LNCAP (cell line): ENCODE results near the gene CSRNP3.

ENCODE experiments used
- TF ChIP-seq, protein P1 (sequence below): fragments of 450-650 bp; IDR thresholded peaks from 2 replicates; pipeline ENCODE4 v1.5.1; 2017; ENCODE audit warnings: mild to moderate bottlenecking

CSRNP3 gene

DNA sequence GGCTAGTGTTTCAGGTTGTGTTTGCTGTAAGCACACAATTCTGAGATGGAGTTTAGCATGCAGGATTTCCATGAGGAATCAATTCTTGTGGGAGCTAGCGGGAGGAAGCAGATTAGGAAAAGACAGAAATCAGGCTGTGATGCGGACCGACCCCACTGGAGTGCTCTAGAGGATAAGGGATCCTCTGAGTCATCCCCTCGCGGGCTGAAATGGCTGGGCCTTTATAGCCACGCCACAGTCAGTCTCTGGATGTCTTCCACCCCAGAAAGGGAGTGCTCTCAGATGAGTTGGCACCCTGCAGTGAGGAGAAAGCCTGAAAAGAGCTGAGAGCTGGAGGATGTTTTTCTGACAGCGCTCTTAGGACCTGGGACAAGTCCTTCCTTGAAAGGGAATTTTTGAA lies 222.1 kb downstream of the CSRNP3 start:
- TF ChIP-seq, protein P1, sequence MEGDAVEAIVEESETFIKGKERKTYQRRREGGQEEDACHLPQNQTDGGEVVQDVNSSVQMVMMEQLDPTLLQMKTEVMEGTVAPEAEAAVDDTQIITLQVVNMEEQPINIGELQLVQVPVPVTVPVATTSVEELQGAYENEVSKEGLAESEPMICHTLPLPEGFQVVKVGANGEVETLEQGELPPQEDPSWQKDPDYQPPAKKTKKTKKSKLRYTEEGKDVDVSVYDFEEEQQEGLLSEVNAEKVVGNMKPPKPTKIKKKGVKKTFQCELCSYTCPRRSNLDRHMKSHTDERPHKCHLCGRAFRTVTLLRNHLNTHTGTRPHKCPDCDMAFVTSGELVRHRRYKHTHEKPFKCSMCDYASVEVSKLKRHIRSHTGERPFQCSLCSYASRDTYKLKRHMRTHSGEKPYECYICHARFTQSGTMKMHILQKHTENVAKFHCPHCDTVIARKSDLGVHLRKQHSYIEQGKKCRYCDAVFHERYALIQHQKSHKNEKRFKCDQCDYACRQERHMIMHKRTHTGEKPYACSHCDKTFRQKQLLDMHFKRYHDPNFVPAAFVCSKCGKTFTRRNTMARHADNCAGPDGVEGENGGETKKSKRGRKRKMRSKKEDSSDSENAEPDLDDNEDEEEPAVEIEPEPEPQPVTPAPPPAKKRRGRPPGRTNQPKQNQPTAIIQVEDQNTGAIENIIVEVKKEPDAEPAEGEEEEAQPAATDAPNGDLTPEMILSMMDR, result no peak

- TF ChIP-seq, protein P1, result no peak
These were observed 223.4 kb downstream of the CSRNP3 start for GRCh38 chr2:165692906-165693305.

DNA sequence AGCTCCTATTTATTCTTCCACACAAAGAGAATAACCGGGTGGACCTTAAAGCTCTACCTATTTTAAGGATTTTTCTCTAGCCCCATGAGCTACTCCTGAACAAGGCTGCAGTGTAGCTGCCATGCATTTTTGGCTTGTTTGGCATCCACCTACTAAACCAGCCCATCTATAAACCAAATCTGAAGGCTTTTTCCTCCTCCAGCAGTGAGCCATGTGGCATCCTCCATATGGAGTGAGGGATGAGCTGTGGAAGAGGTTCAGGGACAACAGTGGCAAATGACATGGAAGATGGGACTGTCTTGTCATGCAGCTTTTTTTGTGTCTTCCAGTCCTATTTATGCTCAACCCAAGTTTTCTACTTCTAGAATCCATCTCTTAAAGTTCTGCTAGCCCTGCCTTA lies 224.3 kb downstream of the CSRNP3 start:
- TF ChIP-seq, protein P1, result no peak

DNA sequence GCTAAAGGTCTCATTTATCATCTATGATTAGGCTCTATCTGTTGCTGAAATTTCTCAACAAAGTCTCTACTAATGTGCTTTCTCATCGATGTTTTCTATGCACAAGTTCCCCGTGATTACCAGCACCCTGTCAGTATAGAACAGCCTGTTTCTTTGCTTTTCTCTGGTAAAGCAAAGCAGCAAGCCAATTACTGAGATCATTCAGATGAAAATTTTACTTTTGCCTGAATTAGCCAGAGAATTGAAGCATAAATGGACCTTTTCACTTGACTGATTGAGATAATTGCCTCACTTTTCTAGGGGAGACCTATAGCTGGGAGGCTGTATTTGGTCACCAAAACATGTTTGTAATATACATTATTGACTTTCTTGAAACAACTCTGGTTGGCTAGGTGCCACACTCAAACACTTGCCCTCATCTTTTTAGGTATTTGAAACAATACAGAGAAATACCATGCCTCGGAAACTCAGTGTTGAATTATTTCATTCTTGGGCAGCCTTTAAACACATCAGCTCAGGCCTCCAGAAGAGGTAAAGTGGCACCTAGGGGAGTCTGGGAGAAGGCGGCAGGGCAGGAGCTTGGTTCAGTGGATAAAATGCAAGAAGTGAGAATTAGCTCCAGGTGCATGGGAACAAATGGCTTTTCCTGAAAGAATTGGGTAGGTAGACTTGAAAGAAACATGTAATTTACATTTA lies 228.4 kb downstream of the CSRNP3 start:
- TF ChIP-seq, protein P1, result no peak

DNA sequence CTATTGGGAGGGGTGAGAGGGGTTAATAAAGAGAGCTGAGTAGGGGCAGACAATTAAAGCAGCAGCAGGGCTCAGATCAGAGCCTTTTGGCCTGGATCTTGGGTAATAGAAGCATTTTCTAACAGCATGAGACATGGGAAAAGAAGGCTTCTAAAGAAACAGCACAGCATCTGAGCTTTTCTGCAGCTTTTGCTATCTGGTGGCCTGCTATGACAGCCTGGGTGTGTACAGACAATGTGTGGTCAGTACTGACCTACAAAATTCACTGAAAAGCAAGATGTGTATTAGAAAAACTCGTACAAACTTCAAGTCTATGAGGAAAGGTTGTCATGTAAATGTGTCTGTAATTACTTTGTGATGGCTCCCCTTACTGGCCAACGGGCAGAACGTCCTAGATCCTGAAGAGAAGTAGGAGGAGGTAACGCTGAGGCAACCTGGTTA lies 229.0 kb downstream of the CSRNP3 start:
- TF ChIP-seq, protein P1, result peak; percentile 43

DNA sequence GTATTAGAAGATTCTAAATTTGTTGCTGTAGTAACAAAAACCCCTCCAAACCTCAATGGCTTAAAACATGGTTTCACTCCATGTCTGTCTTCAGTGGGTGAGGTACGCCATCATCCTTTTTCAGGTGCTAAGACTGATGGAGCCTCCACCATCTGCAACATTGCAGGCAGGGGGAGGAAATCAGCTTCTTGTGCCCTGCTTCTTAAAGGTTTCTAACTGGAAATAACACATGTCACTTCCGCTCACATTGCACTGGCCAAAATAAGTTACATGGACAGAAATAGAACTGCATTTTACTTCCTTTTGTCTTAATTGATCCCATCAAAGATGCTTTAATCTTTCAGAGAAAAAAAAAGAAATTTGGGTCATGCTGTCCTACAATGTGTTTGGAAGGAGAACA lies 230.4 kb downstream of the CSRNP3 start:
- TF ChIP-seq, protein P1, result no peak

DNA sequence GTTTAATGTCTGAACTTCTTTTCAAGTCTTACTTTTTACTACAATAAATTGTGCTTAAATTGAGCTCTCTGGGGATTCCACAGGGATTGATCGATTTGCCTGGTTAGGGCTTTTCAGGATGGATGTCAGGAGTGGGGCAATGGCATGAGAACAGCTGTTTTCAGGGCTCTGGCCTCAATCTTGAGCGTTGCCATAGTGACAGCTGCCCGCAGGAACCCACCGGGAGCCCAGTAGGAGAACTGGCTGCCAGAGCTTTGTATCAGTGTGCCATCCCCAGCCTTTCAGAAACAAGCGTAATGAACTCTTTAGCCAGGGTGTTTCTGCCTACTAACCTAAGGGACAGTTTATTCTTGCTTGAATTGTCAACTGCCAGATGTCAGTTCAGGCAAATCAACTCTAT lies 231.0 kb downstream of the CSRNP3 start:
- TF ChIP-seq, protein P1, result no peak

GRCh38 chr2:165701147-165701546 lies 231.6 kb downstream of the CSRNP3 start:
- TF ChIP-seq, protein P1, result no peak
